Stimulated activated CD8-positive, alpha-beta memory T cell treated with anti-CD3 and anti-CD28 coated beads, Interleukin-15, amount 100 ng/mL, for 24 hours (primary cell): ENCODE results near the gene JARID2.

Source experiments
- DNase-seq: peaks from one replicate; pipeline ENCODE4 v3.0.0-alpha.2; 2020; ENCODE audit warnings: low read depth

Gene JARID2

GRCh38 chr6:15421945-15422733 lies 176.3 kb downstream of the JARID2 start:
- DNase-seq, result no peak

- no peak for DNase-seq
These were observed 177.6 kb downstream of the JARID2 start for GRCh38 chr6:15423286-15423993.

- DNase-seq, result no peak
These were observed 180.1 kb downstream of the JARID2 start for GRCh38 chr6:15425947-15426346.

DNA sequence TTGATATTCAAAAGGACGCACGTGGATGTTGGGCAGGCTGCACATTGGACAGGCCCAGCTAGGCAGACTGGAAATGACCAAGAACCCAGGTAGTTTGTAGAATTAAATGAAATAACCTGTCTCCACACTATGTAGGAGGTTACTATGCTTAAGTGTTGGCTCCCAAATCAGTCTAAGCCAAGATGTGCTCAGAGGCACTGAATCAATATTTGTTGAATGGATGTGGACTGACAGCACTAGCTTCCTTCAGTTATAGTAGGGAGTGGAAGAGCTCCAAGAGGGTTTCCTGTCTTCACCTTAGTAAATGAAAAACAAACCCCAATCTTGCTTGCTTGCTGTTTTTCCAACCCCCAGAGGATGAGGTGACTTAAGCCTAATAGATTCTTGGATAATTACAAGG lies 180.5 kb downstream of the JARID2 start:
- no peak for DNase-seq

DNA sequence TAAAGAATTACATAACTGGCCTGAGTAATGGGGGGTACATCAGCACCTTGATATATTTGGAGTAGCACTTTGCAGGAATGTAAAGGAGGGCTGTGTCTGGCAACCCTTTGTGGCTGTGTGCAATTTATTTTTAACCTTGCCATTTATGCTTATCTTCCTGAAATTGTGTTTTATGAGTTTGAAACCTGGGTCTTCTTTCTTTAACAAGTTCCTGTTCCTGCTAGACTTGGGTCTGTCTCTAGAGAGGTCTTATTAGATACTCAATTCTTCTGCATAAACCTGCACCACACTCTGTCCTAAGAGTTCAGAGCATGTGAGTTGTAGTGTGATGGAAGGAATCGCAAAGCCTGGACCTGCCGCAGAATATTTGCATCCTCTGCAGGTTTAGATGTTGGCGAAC lies 181.0 kb downstream of the JARID2 start:
- DNase-seq, result no peak

DNA sequence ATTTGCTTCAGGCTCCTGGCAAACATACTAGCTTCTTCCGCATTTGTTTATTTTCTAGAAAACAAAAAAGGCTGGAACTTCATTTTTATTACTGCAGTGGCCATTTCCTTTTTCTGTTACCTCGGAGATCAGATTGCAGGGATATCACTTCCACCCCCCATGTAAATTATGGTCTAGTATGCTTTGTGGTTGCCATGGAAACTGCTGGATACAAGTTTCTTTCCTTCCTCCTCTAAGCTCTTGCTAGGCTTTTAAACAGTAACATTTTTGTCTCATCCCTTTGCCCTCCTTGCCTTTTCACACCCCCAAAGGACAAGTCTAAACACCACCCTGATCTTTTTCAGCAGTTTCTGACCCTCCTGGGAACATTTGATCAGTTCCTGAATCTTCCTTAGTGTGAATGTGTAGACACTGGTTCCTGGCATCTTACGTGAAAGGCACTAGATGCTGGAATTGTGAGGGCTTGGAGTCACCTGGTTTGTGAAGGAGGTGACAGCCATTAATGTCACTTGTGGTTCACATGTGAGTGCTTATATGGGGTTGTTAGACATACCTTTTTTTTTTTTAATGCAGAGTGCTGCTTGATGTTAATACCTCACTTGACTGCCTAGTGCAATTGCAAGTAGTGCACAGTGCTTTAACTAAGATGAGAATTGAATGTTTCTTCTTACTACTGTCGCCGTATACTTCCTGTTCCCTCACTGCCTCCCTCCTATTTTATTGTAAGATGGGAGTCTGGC lies 181.6 kb downstream of the JARID2 start:
- DNase-seq, result no peak

GRCh38 chr6:15429141-15430110 lies 183.6 kb downstream of the JARID2 start:
- no peak for DNase-seq

- no peak for DNase-seq
These were observed 184.3 kb downstream of the JARID2 start for GRCh38 chr6:15430186-15430585.

GRCh38 chr6:15430931-15431405 lies 185.1 kb downstream of the JARID2 start:
- DNase-seq, result no peak

DNA sequence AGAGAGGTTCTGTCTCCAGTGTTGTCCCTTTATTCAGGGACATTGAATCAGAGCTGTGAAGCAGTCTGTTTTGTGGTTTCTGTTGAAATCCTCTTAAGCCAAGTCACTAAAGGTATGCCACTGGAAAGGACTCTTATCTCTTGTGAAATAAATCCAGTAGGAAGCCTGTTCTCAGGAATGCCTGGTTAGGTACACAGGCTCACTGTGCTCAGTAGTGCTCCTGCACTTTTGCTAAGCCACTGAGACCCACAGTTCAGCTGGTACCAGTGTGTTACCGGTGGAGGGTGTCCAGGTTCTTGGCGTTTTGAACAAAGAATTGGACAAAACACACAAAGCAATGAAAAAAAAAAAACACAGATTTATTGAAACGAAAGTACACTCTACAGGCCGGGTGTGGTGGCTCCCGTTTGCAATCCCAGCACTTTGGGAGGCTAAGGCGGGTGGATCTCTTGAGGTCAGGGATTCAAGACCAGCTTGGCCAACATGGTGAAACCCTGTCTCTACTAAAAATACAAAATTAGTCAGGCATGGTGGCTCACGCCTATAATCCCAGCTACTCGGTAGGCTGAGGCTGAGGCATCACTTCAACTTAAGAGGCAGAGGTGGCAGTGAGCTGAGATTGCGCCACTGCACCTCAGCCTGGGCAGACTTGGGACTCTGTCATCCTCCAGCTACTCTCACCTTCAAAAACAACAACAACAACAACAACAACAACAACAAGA lies 186.1 kb downstream of the JARID2 start:
- no peak for DNase-seq

GRCh38 chr6:15433511-15433861 lies 187.6 kb downstream of the JARID2 start:
- DNase-seq, result no peak

- DNase-seq, result no peak
These were observed 188.4 kb downstream of the JARID2 start for GRCh38 chr6:15434263-15434662.

- no peak for DNase-seq
These were observed 189.0 kb downstream of the JARID2 start for GRCh38 chr6:15434823-15435380.

DNA sequence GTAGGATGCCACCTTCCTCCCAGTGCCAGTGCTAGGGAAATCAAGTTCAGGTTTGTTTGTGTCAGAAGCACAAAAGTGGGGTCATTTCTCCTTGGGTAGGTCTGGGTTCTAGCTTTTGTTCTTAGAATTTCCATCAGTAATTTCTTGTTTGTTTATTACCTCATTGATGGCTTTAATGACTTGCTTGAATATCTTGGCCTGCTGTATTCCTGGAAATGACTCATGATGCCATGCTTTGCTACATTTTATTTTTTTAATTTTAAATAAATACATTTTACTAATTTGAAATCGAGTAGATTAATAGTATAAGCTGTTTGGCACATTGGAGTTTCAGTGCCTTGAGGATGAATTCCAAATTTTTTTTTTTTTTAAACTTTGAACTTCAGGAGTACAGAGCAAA lies 189.6 kb downstream of the JARID2 start:
- DNase-seq, result no peak

- DNase-seq, result no peak
These were observed 190.6 kb downstream of the JARID2 start for GRCh38 chr6:15436451-15436850.

- DNase-seq, result no peak
These were observed 191.3 kb downstream of the JARID2 start for GRCh38 chr6:15437090-15437635.

DNA sequence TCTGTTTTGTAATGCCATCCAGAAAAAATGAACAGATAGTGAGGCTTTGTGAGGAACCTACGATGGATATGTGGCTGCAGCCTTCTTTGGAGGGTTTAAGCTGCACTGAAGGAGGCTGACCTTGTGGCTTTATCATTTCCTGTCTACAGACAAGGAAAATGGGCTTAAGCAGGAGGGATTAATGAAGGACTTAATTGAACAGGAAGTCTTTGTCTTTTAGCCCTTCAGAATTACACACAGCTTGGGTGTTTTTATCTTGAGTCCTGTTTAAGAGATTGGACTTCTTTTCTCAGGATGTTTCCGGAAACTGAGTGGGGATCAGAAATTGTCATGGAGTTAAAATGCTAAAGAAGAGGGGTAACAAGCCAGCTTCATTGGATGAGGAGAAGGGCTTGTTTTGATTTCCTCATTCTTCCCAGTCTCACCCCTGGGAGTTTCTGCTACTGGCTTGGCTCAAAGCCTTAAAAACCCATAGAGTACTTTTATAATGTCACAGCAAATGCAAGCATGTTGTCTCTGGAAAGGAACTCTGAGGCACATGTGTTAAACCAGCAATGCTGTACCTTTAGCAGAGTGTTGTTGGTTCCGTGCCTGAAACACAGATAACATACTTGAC lies 193.6 kb downstream of the JARID2 start:
- DNase-seq, result no peak

GRCh38 chr6:15440040-15440439 lies 194.2 kb downstream of the JARID2 start:
- DNase-seq, result no peak

GRCh38 chr6:15441215-15441868 lies 195.5 kb downstream of the JARID2 start:
- DNase-seq, result no peak
